SU-DHL-6 (cell line): ENCODE data around the gene PDE4B.

ENCODE experiments used
- CTCF ChIP-seq: fragments of 200-600 bp; sonication (generic); IDR thresholded peaks from one replicate; pipeline ENCODE4 v1.5.1; 2017; ENCODE audit warnings: antibody characterized with exemption, mild to moderate bottlenecking, low read length, moderate library complexity; ENCODE audit not compliant: insufficient read depth, poor library complexity, severe bottlenecking
- EZH2phosphoT487 ChIP-seq: fragments of 200-600 bp; sonication (generic), shearing (Covaris generic); conservative IDR thresholded peaks from 2 replicates; pipeline ENCODE4 v1.6.1; 2018; ENCODE audit warnings: mild to moderate bottlenecking, antibody characterized with exemption, low read length, moderate library complexity, mixed read lengths

- TF ChIP-seq EZH2phosphoT487 (no peak), CTCF (no peak)
Measured at GRCh38 chr1:66041654-66042053, 249.0 kb downstream of the PDE4B start.
